Measurements from ENCODE around the gene VEZF1. TPM values are rescaled to one million over a fixed set of nuclear protein-coding genes. Genes with fewer than 3 reads are reported as not detected.

VEZF1 gene
- total RNA-seq, 2 experiments from 2014 or later, result 17.9 to 19.6 TPM

- Mint-ChIP-seq H3K27ac (no peak overlapping the region), H3K4me1 (ENCODE audit: low read depth) (peaks cover 17% of the 10 kb centered on the region), H3K36me3 (ENCODE audit: low read depth) (no peaks in the 10 kb centered on the region), H3K9me3 (no peaks in the 10 kb centered on the region), H3K4me3 (no peak overlapping the region), H3K27me3 (peaks cover 37% of the 10 kb centered on the region)
- ChIA-PET POLR2A (no interaction called here), CTCF (no interaction called here)
- TF ChIP-seq CTCF (IDR thresholded peaks at IDR 0.05), result no peak
- no peak for ATAC-seq
- intact Hi-C loops (cut with micrococcal nuclease), result no loop called here
- no peak for DNase-seq
Observed at GRCh38 chr17:57957886-57958285, 30.2 kb downstream of the VEZF1 start.

- H3K36me3 Mint-ChIP-seq (ENCODE audit: low read depth), result no peaks in the 10 kb centered on the region
- TF ChIP-seq CTCF (IDR thresholded peaks at IDR 0.05), result no peak
- intact Hi-C loops (cut with micrococcal nuclease), result no loop called here
- DNase-seq, result no peak
- ChIA-PET CTCF (interaction anchor here (5.4 kb wide), 1 partner anchor 65 kb away, joined by 26 read pairs; no protein-coding TSS in a partner anchor), POLR2A (no interaction called here)
- peaks cover 17% of the 10 kb centered on the region for H3K4me1 Mint-ChIP-seq (ENCODE audit: low read depth)
- no peak for ATAC-seq
- no peak overlapping the region for H3K27ac Mint-ChIP-seq
- H3K9me3 Mint-ChIP-seq, result no peaks in the 10 kb centered on the region
- H3K27me3 Mint-ChIP-seq, result peaks cover 37% of the 10 kb centered on the region
- no peak overlapping the region for H3K4me3 Mint-ChIP-seq
Observed at GRCh38 chr17:57957120-57957850, 30.8 kb downstream of the VEZF1 start.

- Mint-ChIP-seq H3K4me3 (peak overlapping the region; percentile 49), H3K27me3 (peaks cover 34% of the 10 kb centered on the region), H3K9me3 (no peaks in the 10 kb centered on the region), H3K27ac (no peak overlapping the region), H3K4me1 (ENCODE audit: low read depth) (peaks cover 17% of the 10 kb centered on the region), H3K36me3 (ENCODE audit: low read depth) (no peaks in the 10 kb centered on the region)
- POLR2A ChIA-PET, result interaction anchor here (0.7 to 1.6 kb wide), 4 partner anchors 37 to 699 kb away, joined by 3 to 4 read pairs (median 3); no protein-coding TSS in a partner anchor
- TF ChIP-seq CTCF (IDR thresholded peaks at IDR 0.05), result no peak
- CTCF ChIA-PET, result interaction anchor here (1.0 to 5.4 kb wide), 8 partner anchors 9 to 95 kb away, joined by 3 to 26 read pairs (median 6); no protein-coding TSS in a partner anchor
- ATAC-seq (peak; percentile 65), DNase-seq (peak; percentile 69)
- intact Hi-C loops (cut with micrococcal nuclease), result no loop called here
Observed at GRCh38 chr17:57956291-57957119, 31.5 kb downstream of the VEZF1 start.

- Mint-ChIP-seq H3K4me3 (peak within 1 kb of the TSS; percentile 49), H3K27ac (no peak within 1 kb of the TSS), H3K27me3 (peaks cover 32% of the 10 kb centered on the region), H3K36me3 (ENCODE audit: low read depth) (no peaks in the 10 kb centered on the region), H3K4me1 (ENCODE audit: low read depth) (peaks cover 24% of the 10 kb centered on the region), H3K9me3 (no peaks in the 10 kb centered on the region)
- ChIA-PET POLR2A (interaction anchor here (0.7 to 1.6 kb wide), 7 partner anchors 9 to 698 kb away, joined by 3 to 4 read pairs (median 3); no protein-coding TSS in a partner anchor), CTCF (interaction anchor here (1.0 to 5.4 kb wide), 9 partner anchors 8 to 97 kb away, joined by 3 to 26 read pairs (median 5); no protein-coding TSS in a partner anchor)
- peak; percentile 74 for ATAC-seq
- intact Hi-C loops (cut with micrococcal nuclease), result no loop called here
- TF ChIP-seq CTCF (IDR thresholded peaks at IDR 0.05), result peak; percentile 38
- peak; percentile 63 for DNase-seq
Observed at GRCh38 chr17:57955183-57955931, 32.7 kb downstream of the VEZF1 start, which contains the start of gene CUEDC1. CUEDC1 (minus strand) TSS chr17:57955412; CDS start chr17:57885564, 69,848 bp downstream.

Measured in activated CD8-positive, alpha-beta T cell treated with anti-CD3 and anti-CD28 coated beads for 36 hours (primary cell).